ENCODE data around the gene EMC6. TPM values are rescaled to one million over a fixed set of nuclear protein-coding genes. Genes with fewer than 3 reads are reported as not detected.

Gene EMC6
- total RNA-seq, 2 donors from 2014 or later = 12.7 to 31.8 TPM

DNA sequence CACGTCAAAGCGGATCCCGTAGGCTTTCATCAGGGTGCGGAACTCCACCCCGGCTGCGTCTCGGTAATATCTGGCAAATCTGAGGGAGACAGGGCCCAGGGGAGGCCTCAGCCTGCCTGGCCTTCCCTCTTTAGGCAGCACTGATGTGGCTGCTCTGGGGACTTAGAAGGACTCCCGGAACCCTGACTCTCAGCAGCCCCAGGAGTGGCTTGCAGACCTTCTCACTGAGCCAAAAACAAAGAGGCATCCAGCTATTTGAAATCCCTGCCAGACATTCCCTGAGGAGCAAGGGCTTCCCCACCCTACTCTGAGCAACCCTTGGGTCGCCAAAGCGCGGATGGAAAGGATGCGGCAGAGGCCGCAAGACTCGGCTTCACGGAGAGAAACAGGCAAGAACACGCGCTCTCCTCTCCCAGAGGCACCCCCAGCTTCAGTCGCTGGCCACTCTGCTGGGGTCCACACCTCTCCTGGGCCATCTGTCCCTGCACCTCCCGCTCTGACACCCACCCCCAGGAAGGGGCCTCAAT, 19.5 kb downstream of the EMC6 start:
- peaks cover 14% of the 10 kb centered on the region for H3K27me3 ChIP-seq (replicated peaks; ENCODE audit: insufficient read depth)
- DNase-seq (ENCODE audit: low spot score) = no peak
- H3K27ac ChIP-seq = no peak overlapping the region
- no peak overlapping the region for H3K4me3 ChIP-seq
- 42% methylated on average over 18 of the region's 19 CpGs for WGBS
- H3K9me3 ChIP-seq = no peaks in the 10 kb centered on the region
- H3K4me1 ChIP-seq (replicated peaks) = no peaks in the 10 kb centered on the region
- TF ChIP-seq POLR2A (IDR thresholded peaks at IDR 0.05) (no peak), POLR2AphosphoS5 (IDR thresholded peaks at IDR 0.05) (no peak)
- TF ChIP-seq, protein P1, sequence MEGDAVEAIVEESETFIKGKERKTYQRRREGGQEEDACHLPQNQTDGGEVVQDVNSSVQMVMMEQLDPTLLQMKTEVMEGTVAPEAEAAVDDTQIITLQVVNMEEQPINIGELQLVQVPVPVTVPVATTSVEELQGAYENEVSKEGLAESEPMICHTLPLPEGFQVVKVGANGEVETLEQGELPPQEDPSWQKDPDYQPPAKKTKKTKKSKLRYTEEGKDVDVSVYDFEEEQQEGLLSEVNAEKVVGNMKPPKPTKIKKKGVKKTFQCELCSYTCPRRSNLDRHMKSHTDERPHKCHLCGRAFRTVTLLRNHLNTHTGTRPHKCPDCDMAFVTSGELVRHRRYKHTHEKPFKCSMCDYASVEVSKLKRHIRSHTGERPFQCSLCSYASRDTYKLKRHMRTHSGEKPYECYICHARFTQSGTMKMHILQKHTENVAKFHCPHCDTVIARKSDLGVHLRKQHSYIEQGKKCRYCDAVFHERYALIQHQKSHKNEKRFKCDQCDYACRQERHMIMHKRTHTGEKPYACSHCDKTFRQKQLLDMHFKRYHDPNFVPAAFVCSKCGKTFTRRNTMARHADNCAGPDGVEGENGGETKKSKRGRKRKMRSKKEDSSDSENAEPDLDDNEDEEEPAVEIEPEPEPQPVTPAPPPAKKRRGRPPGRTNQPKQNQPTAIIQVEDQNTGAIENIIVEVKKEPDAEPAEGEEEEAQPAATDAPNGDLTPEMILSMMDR (IDR thresholded peaks at IDR 0.05) = no peak
- H3K36me3 ChIP-seq = no peaks in the 10 kb centered on the region
- intact Hi-C loops (cut with DNase I) = no loop called here

- Histone ChIP-seq H3K36me3 (no peaks in the 10 kb centered on the region), H3K27ac (no peak overlapping the region), H3K4me1 (replicated peaks) (no peaks in the 10 kb centered on the region), H3K4me3 (no peak overlapping the region), H3K9me3 (no peaks in the 10 kb centered on the region), H3K27me3 (replicated peaks; ENCODE audit: insufficient read depth) (peaks cover 11% of the 10 kb centered on the region)
- WGBS = 84% methylated on average over 14 of the region's 14 CpGs
- TF ChIP-seq POLR2AphosphoS5 (IDR thresholded peaks at IDR 0.05) (no peak), POLR2A (IDR thresholded peaks at IDR 0.05) (no peak)
- TF ChIP-seq, protein P1 (IDR thresholded peaks at IDR 0.05) = no peak
- intact Hi-C loops (cut with DNase I) = no loop called here
- DNase-seq (ENCODE audit: low spot score) = no peak
These were observed 20.2 kb downstream of the EMC6 start for GRCh38 chr17:3688852-3689261.

DNA sequence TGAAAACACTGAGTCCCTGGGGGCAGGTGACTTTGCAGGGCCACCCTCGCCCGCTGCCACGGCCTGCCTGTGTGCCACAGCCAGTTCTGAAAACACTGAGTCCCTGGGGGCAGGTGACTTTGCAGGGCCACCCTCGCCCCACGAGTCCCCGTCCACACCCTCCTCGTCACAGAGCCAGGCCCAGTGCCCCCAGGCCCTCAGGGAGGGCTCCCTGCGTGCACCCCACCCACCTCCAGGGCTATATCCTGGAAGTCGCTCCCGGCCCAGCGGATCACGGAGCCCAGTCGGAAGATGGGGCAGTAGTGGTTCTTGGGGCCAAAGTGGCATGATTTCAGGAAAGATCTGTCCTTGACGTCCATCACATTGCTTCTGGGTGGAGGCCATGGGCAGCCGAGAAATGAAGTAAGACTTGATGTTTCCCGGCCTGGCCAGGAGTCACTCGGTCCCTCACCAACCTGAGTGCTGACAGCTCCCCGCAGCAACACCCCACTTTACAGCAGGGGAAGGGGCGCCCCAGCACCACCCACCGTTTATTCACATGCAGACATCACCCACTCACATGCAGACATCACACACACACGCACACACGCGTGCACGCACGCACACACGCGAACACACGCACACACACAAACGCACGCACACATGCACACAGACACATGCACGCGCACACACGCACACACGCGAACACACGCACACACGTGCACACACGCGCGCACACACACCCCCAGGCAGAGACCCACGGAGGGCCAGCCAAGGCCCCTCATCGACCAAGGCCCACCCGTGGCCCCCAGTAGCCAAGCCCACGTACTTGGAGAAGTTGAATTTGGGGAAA, 20.9 kb downstream of the EMC6 start:
- no peak for DNase-seq (ENCODE audit: low spot score)
- no peaks in the 10 kb centered on the region for H3K36me3 ChIP-seq
- H3K27me3 ChIP-seq (replicated peaks; ENCODE audit: insufficient read depth) = peaks cover 5% of the 10 kb centered on the region
- WGBS = 89% methylated on average over 39 of the region's 44 CpGs
- no peak overlapping the region for H3K27ac ChIP-seq
- intact Hi-C loops (cut with DNase I) = no loop called here
- no peaks in the 10 kb centered on the region for H3K9me3 ChIP-seq
- no peaks in the 10 kb centered on the region for H3K4me1 ChIP-seq (replicated peaks)
- TF ChIP-seq, protein P1 (IDR thresholded peaks at IDR 0.05) = no peak
- no peak for TF ChIP-seq POLR2A (IDR thresholded peaks at IDR 0.05)
- no peak for TF ChIP-seq POLR2AphosphoS5 (IDR thresholded peaks at IDR 0.05)
- H3K4me3 ChIP-seq = no peak overlapping the region

DNA sequence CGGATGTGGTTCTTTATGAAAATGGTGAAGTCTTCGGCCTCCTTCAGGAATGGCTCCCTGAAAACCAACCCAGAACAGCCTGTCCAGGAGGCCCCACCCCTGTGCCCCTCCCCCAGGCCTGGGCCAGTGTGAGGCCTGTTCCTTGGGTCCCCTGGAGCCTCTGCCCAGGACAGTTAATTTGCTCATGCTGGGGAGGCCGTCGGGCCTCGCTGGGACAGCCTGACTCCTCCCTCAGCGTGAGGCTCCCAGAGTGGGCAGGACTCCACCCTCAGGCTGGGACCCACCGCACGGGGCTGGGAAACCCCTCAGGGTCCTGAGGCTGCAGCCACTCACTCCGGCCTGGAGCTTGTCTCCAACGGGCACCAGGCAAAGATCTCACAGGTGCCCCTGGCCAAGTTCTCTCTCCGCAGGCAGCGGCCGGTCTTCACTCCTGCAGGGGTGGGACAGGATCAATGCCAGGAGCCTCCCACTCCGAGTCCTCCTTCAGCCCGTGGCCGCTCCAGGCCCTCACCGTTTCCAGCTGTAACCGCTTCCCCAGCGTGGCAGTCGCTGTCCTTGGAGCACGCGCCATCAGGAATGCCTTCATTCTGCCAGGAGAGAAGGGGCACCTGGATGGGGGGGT, 21.6 kb downstream of the EMC6 start:
- intact Hi-C loops (cut with DNase I) = no loop called here
- H3K36me3 ChIP-seq = no peaks in the 10 kb centered on the region
- H3K9me3 ChIP-seq = no peaks in the 10 kb centered on the region
- 54% methylated on average over 19 of the region's 22 CpGs for WGBS
- H3K4me3 ChIP-seq = no peak overlapping the region
- H3K27ac ChIP-seq = no peak overlapping the region
- H3K4me1 ChIP-seq (replicated peaks) = no peaks in the 10 kb centered on the region
- no peak for DNase-seq (ENCODE audit: low spot score)
- peaks cover 9% of the 10 kb centered on the region for H3K27me3 ChIP-seq (replicated peaks; ENCODE audit: insufficient read depth)
- TF ChIP-seq POLR2A (IDR thresholded peaks at IDR 0.05) (no peak), POLR2AphosphoS5 (IDR thresholded peaks at IDR 0.05) (no peak)
- TF ChIP-seq, protein P1 (IDR thresholded peaks at IDR 0.05) = no peak
